ENCODE measurements around the gene ALDH1B1. TPM values are rescaled to one million over a fixed set of nuclear protein-coding genes. Genes with fewer than 3 reads are reported as not detected.

ALDH1B1 gene
- total and polyA plus RNA-seq, 2 of the 13 experiments (the other 11 are each of a cell fraction or from before 2014, with no cell fraction given): 45.1 to 125 TPM

DNA sequence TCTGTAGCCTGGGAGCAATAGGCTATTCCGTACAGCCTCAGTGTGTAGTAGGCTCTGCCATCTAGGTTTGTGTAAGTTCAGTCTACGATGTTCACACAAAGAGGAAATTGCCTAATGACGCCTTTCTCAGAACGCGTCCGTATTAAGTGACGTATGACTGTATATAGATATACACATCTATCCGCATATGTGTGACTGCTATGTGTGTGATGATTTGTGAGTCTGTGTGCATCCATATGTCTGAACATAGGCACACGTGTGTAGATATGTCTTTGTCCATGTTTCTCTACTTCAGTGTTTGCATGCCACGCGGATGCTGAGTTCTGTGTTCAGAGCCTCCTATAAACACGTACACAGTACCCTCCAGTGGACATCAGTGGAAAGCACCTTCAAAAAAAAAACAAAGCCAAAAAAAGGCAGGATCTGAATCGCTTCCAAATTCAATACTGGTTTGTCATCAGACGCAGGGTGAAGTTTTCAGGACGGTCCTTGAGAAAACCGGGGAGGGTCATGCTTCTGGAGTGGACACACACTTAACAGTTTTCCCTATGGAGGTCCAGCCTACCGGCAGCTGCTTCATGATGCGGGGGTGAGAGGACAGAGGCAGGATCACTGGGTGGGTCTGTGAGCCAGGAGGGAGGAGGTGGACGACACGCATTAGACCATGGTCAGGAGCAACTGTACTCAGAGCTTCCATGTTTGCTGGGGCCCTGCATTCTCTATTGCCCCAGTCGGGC is 29.5 kb upstream of the ALDH1B1 start (continued):
- TF ChIP-seq ZNF788 (CRISPR knock-in tag; IDR thresholded peaks at IDR 0.05; ENCODE audit: borderline replicate concordance) (no peak), RORA (CRISPR knock-in tag; IDR thresholded peaks at IDR 0.05) (no peak), FOXK1 (CRISPR knock-in tag; IDR thresholded peaks at IDR 0.05; ENCODE audit: borderline replicate concordance, low read depth) (no peak), PREB (CRISPR knock-in tag; IDR thresholded peaks at IDR 0.05) (no peak), STAG1 (CRISPR knock-in tag; IDR thresholded peaks at IDR 0.05) (peak; percentile 91), MIXL1 (CRISPR knock-in tag; IDR thresholded peaks at IDR 0.05) (no peak), HNF1B (CRISPR knock-in tag; IDR thresholded peaks at IDR 0.05) (peak; percentile 22; the same call in 1 of the 2 replicates), ZFP62 (CRISPR knock-in tag; IDR thresholded peaks at IDR 0.05) (no peak), NONO (IDR thresholded peaks at IDR 0.05) (no peak), NONO (CRISPR knock-in tag; conservative IDR thresholded peaks at IDR 0.05) (no peak), CHD4 (IDR thresholded peaks at IDR 0.05; ENCODE audit: borderline replicate concordance, low read length) (no peak), ZNF558 (CRISPR knock-in tag; IDR thresholded peaks at IDR 0.05; ENCODE audit: borderline replicate concordance) (no peak), TBX3 (IDR thresholded peaks at IDR 0.05; ENCODE audit: borderline replicate concordance) (no peak), ZNF550 (CRISPR knock-in tag; IDR thresholded peaks at IDR 0.05; ENCODE audit: borderline replicate concordance) (no peak), ZNF230 (CRISPR knock-in tag; IDR thresholded peaks at IDR 0.05) (peak; percentile 100), ZMYM3 (CRISPR knock-in tag; IDR thresholded peaks at IDR 0.05) (no peak), ZNF543 (CRISPR knock-in tag; IDR thresholded peaks at IDR 0.05) (no peak), SMAD9 (CRISPR knock-in tag; IDR thresholded peaks at IDR 0.05) (no peak), ZSCAN25 (CRISPR knock-in tag; IDR thresholded peaks at IDR 0.05) (no peak), TIGD3 (CRISPR knock-in tag; IDR thresholded peaks at IDR 0.05; ENCODE audit: borderline replicate concordance) (no peak), CBX2 (IDR thresholded peaks at IDR 0.05; ENCODE audit: low read depth, low read length) (no peak), CBX2 (CRISPR knock-in tag; IDR thresholded peaks at IDR 0.05; ENCODE audit: low read depth) (no peak), ONECUT2 (CRISPR knock-in tag; IDR thresholded peaks at IDR 0.05) (no peak), ATM (IDR thresholded peaks at IDR 0.05; ENCODE audit: borderline replicate concordance) (no peak)
- TF ChIP-seq, protein P1, sequence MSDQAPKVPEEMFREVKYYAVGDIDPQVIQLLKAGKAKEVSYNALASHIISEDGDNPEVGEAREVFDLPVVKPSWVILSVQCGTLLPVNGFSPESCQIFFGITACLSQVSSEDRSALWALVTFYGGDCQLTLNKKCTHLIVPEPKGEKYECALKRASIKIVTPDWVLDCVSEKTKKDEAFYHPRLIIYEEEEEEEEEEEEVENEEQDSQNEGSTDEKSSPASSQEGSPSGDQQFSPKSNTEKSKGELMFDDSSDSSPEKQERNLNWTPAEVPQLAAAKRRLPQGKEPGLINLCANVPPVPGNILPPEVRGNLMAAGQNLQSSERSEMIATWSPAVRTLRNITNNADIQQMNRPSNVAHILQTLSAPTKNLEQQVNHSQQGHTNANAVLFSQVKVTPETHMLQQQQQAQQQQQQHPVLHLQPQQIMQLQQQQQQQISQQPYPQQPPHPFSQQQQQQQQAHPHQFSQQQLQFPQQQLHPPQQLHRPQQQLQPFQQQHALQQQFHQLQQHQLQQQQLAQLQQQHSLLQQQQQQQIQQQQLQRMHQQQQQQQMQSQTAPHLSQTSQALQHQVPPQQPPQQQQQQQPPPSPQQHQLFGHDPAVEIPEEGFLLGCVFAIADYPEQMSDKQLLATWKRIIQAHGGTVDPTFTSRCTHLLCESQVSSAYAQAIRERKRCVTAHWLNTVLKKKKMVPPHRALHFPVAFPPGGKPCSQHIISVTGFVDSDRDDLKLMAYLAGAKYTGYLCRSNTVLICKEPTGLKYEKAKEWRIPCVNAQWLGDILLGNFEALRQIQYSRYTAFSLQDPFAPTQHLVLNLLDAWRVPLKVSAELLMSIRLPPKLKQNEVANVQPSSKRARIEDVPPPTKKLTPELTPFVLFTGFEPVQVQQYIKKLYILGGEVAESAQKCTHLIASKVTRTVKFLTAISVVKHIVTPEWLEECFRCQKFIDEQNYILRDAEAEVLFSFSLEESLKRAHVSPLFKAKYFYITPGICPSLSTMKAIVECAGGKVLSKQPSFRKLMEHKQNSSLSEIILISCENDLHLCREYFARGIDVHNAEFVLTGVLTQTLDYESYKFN (CRISPR knock-in tag; conservative IDR thresholded peaks at IDR 0.05): no peak

Data from HepG2 (cell line).